NCI-H1105 treated with DMSO at 0.1 percent for 48 hours (cell line): ENCODE data around the gene CLSTN1.
"Not testable (repeated sequence)": the region's sequence is repeated elsewhere in the genome, so short reads cannot be mapped to it uniquely, and the experiment has no call there.

Experiments
- DNase-seq: peaks from one replicate; lab custom pipeline; 2025; lab: John Stamatoyannopoulos, UW

The CLSTN1 gene

DNA sequence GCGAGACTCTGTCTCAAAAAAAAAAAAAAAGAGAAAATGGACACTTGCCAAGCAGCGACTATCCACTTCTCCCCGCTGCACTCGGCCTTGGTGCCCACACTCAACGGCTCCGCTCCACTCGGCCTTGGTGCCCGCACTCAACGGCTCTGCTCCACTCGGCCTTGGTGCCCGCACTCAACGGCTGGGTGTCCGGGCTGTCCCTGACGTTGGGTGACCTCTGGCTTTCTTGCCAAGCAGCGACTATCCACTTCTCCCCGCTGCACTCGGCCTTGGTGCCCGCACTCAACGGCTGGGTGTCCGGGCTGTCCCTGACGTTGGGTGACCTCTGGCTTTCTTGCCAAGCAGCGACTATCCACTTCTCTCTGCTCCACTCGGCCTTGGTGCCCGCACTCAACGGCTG is 61.3 kb downstream of the CLSTN1 start:
- not testable (repeated sequence) for DNase-seq

DNA sequence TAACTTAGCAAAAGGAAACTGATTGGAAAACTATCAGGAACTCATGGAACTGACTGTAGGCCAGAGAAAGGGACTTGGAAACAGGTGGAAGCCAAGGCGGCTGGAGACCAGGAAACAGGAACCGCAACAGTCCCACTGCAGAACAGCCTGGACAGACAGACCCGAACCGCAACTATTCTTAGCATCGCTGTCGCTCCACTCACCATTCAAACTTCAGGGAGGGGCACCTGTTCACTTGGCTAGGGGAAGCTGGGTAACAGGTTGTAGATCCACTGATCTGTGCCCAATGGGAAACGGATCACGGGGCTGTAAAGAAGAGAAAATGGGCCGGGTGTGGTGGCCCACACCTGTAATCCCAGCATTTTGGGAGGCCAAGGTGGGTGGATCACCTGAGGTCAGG is 61.9 kb downstream of the CLSTN1 start:
- DNase-seq = no peak

DNA sequence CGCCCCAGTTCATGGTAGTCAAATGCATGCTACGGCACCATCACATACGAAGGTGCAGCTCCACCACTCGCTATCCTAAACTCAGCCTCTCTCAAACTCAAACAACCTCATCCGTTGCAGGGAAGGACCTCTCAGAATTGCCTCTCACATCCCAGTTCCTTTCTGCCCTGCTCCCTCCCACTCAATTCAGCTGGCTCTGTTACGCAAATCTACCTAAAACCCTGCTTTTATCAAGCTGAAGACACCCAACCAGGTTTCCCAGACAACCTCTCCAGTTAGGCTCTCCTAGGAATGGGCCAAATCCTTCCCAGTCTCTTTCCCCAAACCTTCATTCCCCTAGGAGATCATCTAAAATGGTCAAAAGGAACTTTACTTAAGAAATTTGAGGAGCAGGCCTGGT is 62.9 kb downstream of the CLSTN1 start:
- DNase-seq = no peak

DNA sequence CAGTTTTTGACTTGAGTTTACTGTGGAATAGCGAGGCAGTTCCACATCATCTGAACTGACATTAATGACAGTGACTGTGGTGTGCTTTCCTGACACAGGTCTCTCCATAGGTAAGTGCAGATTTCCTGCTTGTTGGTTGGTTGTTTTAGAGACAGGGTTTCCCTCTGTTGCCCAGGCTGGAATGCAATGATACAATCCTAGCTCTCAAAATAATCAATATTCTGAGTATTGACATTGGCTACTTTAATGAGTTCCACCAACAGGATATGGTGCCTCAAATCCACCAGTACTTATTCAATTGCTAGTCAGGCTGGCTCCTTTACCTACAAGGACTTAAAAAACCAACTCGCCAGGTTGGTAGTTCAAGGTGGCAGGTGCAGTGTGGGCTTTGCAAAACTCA is 63.8 kb downstream of the CLSTN1 start:
- DNase-seq = no peak

DNA sequence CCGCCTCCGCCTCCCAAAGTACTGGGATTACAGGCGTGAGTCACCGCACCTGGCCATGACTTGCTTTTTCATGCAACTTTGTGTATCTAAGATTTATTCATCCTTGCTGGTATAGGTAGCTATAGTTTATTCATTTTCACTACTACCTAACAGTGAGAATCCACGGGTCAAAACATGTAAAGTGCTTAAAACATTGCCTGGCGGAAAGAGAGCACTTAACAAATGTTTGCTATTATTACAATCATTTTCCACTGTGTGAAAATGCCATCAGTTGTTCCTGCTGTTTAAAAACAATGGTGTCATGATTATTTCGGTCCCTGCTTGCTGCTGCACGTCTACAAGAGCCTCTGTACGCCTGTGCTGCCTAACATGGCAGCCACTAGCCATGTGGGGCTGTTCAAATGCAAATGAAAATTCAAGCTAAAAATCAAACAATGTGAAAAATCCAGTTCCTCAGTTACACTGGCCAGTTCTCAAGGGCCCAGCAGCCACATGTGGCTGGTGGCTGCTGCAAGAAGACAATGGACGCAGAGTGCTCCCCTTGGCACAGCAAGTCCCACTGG is 65.1 kb downstream of the CLSTN1 start:
- DNase-seq = no peak

GRCh38 chr1:9755441-9755995 is 68.2 kb downstream of the CLSTN1 start:
- no peak for DNase-seq

- no peak for DNase-seq
Measured at GRCh38 chr1:9753121-9753531, 70.6 kb downstream of the CLSTN1 start.

DNA sequence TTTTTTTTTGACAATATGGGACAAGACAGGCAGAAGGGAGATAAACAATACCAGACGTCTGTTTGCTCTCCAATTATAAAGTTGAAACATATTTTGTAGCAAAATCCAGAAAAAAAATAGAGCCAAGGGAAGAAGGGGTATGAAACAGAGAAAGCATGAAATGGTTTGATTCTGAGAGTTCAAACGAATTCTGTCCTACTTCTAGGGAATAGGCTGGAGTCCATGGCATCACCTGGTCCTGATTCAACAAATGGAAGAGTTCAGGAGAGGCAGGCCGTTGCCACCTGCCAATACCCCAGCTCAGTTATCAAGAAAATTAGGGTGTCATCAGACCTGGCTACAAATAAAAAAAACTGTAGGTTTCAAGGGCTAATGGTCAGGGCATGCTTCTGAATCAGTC is 71.8 kb downstream of the CLSTN1 start:
- no peak for DNase-seq

GRCh38 chr1:9749361-9749760 is 74.4 kb downstream of the CLSTN1 start:
- DNase-seq = no peak

DNA sequence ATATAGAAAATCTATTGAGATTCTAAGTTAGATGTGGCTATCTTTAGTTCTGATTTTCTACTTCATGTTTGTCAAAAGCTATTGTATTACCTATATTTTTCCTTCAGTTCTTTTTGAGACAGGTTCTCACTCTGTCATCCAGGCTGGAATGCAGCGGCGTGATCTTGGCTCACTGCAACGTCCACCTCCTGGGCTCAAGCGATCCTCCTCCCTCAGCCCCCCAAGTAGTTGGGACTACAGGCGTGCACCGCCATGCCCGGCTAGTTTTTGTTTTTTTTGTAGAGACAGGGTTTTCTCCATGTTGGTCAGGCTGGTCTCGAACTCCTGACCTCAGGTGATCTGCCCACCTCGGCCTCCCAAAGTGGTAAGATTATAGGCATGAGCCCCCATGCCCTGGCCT is 75.4 kb downstream of the CLSTN1 start:
- not testable (repeated sequence) for DNase-seq

DNA sequence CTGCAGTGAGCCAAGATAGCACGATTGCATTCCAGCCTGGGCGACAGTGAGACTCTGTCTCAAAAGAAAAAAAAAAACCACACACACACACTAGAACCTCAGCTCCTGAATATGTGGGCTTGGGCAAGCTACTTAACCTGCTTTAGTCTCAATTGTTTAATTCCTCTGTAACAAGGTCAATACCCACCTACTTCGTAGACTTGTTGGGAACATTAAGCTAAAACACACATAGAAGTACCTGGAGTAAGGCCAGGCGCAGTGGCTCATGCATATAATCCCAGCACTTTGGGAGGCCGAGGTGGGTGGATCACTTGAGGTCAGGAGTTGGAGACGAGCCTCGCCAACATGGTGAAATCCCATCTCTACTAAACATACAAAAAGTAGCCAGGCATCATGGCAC is 77.1 kb downstream of the CLSTN1 start:
- DNase-seq = no peak

GRCh38 chr1:9746211-9746610 is 77.6 kb downstream of the CLSTN1 start:
- DNase-seq = no peak

- no peak for DNase-seq
Measured at GRCh38 chr1:9744106-9744799, 79.5 kb downstream of the CLSTN1 start.

DNA sequence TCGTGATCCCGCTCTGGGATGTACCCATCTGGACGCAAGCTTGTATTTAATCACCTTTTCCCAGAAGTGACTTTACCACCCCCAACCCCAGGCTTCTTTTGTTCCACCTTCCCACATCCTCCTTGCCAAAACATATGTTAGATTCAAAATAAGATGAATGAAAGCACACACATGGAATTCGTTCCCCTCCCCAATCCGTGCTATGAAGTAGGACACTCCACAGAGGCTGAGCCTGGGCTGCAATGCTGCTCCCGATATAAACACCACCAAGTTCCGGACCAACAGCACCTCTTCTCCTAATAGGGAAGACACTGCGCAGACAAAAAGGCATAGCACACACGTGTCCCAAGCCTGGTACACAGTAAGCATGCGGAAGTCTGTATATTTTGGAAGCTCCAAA is 86.1 kb downstream of the CLSTN1 start:
- no peak for DNase-seq

DNA sequence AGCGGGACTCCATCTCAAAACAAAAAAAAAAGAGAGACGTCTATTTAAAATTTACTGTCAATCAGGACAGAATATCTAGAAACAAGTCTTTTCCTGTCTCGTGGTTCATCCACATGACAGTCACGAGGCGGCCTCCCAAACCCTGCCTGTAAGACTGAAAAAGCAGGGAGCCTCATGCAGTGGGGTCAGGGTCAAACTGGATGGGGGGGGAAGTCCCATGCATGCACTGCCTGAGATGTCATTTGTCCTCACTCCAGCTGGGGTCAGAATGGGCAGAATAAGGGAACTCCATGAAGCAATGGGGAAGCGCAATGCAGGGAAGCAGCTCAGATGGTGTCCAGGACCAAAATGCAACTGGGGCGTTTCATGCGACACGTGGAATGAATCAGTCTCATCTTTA is 86.7 kb downstream of the CLSTN1 start:
- DNase-seq = no peak

GRCh38 chr1:9736241-9736640 is 87.5 kb downstream of the CLSTN1 start:
- DNase-seq = no peak

- DNase-seq = no peak
Measured at GRCh38 chr1:9735800-9736199, 88.0 kb downstream of the CLSTN1 start.

- no peak for DNase-seq
Measured at GRCh38 chr1:9733160-9733789, 90.5 kb downstream of the CLSTN1 start.

GRCh38 chr1:9732123-9732971 is 91.4 kb downstream of the CLSTN1 start:
- no peak for DNase-seq

GRCh38 chr1:9731561-9731960 is 92.2 kb downstream of the CLSTN1 start:
- DNase-seq = no peak

- no peak for DNase-seq
Measured at GRCh38 chr1:9731051-9731537, 92.7 kb downstream of the CLSTN1 start.
